ENCODE data around the gene SOBP. TPM values are rescaled to one million over a fixed set of nuclear protein-coding genes. Genes with fewer than 3 reads are reported as not detected.

SOBP gene
- total RNA-seq, 1 experiment from 2014 or later: 10.1 TPM

GRCh38 chr6:107534571-107535141 is 44.7 kb downstream of the SOBP start (continued):
- no peak for TF ChIP-seq ZBTB43 (CRISPR knock-in tag; IDR thresholded peaks at IDR 0.05)
- no peak for TF ChIP-seq GABPB1 (CRISPR knock-in tag; IDR thresholded peaks at IDR 0.05)
- TF ChIP-seq USF1 (CRISPR knock-in tag; IDR thresholded peaks at IDR 0.05): no peak
- TF ChIP-seq RELA (CRISPR knock-in tag; IDR thresholded peaks at IDR 0.05; ENCODE audit: borderline replicate concordance): no peak
- no peak for TF ChIP-seq HMGA2 (CRISPR knock-in tag; IDR thresholded peaks at IDR 0.05)

GRCh38 chr6:107535626-107536025 is 45.7 kb downstream of the SOBP start:
- Mint-ChIP-seq H3K27ac (no peak overlapping the region), H3K4me1 (peaks cover 79% of the 10 kb centered on the region)

More at GRCh38 chr6:107535626-107536025, 45.7 kb downstream of the SOBP start:
- TF ChIP-seq ATF6 (CRISPR knock-in tag; IDR thresholded peaks at IDR 0.05) (no peak), ZNF263 (CRISPR knock-in tag; IDR thresholded peaks at IDR 0.05; ENCODE audit: low read depth) (no peak), ELF4 (CRISPR knock-in tag; IDR thresholded peaks at IDR 0.05; ENCODE audit: low read depth) (no peak), ZNF281 (CRISPR knock-in tag; IDR thresholded peaks at IDR 0.05) (no peak), USF1 (CRISPR knock-in tag; IDR thresholded peaks at IDR 0.05) (no peak), HMGA2 (CRISPR knock-in tag; IDR thresholded peaks at IDR 0.05) (no peak), ATF1 (CRISPR knock-in tag; IDR thresholded peaks at IDR 0.05) (no peak), ATF2 (CRISPR knock-in tag; IDR thresholded peaks at IDR 0.05; ENCODE audit: borderline replicate concordance, low read depth) (no peak), PREB (CRISPR knock-in tag; IDR thresholded peaks at IDR 0.05; ENCODE audit: borderline replicate concordance) (no peak), ZNF425 (CRISPR knock-in tag; conservative IDR thresholded peaks at IDR 0.05) (no peak), NFE2L1 (CRISPR knock-in tag; IDR thresholded peaks at IDR 0.05) (no peak), TCF7 (CRISPR knock-in tag; IDR thresholded peaks at IDR 0.05; ENCODE audit: low read depth) (no peak), ETV6 (CRISPR knock-in tag; IDR thresholded peaks at IDR 0.05) (no peak), MLX (CRISPR knock-in tag; IDR thresholded peaks at IDR 0.05) (no peak), NR2C2 (CRISPR knock-in tag; IDR thresholded peaks at IDR 0.05) (no peak)
- DNase-seq (ENCODE audit: low spot score) (no peak), ATAC-seq (no peak)
- Mint-ChIP-seq H3K4me3 (no peak overlapping the region), H3K36me3 (no peaks in the 10 kb centered on the region), H3K27me3 (ENCODE audit: low read depth) (no peaks in the 10 kb centered on the region), H3K9me3 (no peaks in the 10 kb centered on the region)
- ChIA-PET POLR2A (no interaction called here), CTCF (interaction anchor here (0.6 to 1.0 kb wide), 2 partner anchors 47 to 533 kb away, joined by 3 read pairs; no protein-coding TSS in a partner anchor)

Measured in WTC11 (cell line).